HEK293 (cell line): ENCODE results near the gene AZIN2.

Experiments
- CTCF ChIA-PET: fragments of 350-600 bp; formaldehyde crosslinking; extraction: SDS; loops from one replicate; lab custom pipeline; 2021; ENCODE audit warnings: antibody characterized with exemption; lab: Yijun Ruan, JAX
- POLR2A ChIA-PET: fragments of 300-600 bp; formaldehyde crosslinking; extraction: SDS; loops from one replicate; lab custom pipeline; 2020; ENCODE audit warnings: antibody characterized with exemption, inconsistent platforms; lab: Yijun Ruan, JAX
- H3K27ac ChIP-seq: fragments of 200-500 bp; sonication (Bioruptor generic); 2 replicates; pipeline ENCODE4 v1.5.1; 2014; ENCODE audit warnings: low read depth, low read length, control low read depth, inconsistent platforms; ENCODE audit errors: extremely low read depth
- H3K36me3 ChIP-seq, 2 experiments: fragments of 200-500 bp in 1 of 2; sonication (Bioruptor generic) in 1 of 2; 1 replicate in 1 of 2; 2 replicates in 1 of 2; pipeline ENCODE4 v1.5.1; 2014 to 2017; ENCODE audit warnings: inconsistent platforms in 2 of 2, low read length in 2 of 2; ENCODE audit not compliant: control insufficient read depth in 2 of 2, insufficient read depth in 1 of 2
- H3K4me1 ChIP-seq: fragments of 200-500 bp; sonication (Bioruptor generic); 2 replicates; pipeline ENCODE4 v1.5.1; 2014; ENCODE audit warnings: mild to moderate bottlenecking, low read length, inconsistent platforms; ENCODE audit not compliant: control insufficient read depth, insufficient read depth
- H3K4me3 ChIP-seq: 2 replicates; pipeline ENCODE4 v1.5.1; 2011; ENCODE audit warnings: low read depth, mild to moderate bottlenecking, control low read depth, low read length, moderate library complexity
- H3K9me3 ChIP-seq: fragments of 200-500 bp; sonication (Bioruptor generic); 2 replicates; pipeline ENCODE4 v1.5.1; 2014; ENCODE audit warnings: low read depth, low read length, inconsistent platforms; ENCODE audit not compliant: control insufficient read depth, insufficient read depth
- GLI4 ChIP-seq: fragments of 450-650 bp; formaldehyde crosslinking; IDR thresholded peaks from 2 replicates; pipeline ENCODE4 v1.5.1; 2016; ENCODE audit warnings: missing biosample characterization, missing genetic modification characterization
- KLF9 ChIP-seq: fragments of 450-650 bp; formaldehyde crosslinking; IDR thresholded peaks from 2 replicates; pipeline ENCODE4 v1.5.1; 2016; ENCODE audit warnings: missing biosample characterization, missing genetic modification characterization, low read depth
- TRIM28 ChIP-seq: IDR thresholded peaks from 2 replicates; pipeline ENCODE4 v1.6.1; 2011; ENCODE audit warnings: low read length, control low read depth, borderline replicate concordance
- ZNF10 ChIP-seq: fragments of 450-650 bp; formaldehyde crosslinking; IDR thresholded peaks from 2 replicates; pipeline ENCODE4 v1.5.1; 2017; ENCODE audit warnings: missing biosample characterization, missing genetic modification characterization
- ZNF211 ChIP-seq: fragments of 450-650 bp; formaldehyde crosslinking; IDR thresholded peaks from 2 replicates; pipeline ENCODE4 v1.5.1; 2016; ENCODE audit warnings: low read depth, missing biosample characterization, missing genetic modification characterization
- ZNF350 ChIP-seq: fragments of 450-650 bp; formaldehyde crosslinking; IDR thresholded peaks from 2 replicates; pipeline ENCODE4 v1.5.0; 2017; ENCODE audit warnings: missing biosample characterization, mild to moderate bottlenecking, missing genetic modification characterization
- ZNF561 ChIP-seq: fragments of 450-650 bp; IDR thresholded peaks from 2 replicates; pipeline ENCODE4 v1.5.1; 2018; ENCODE audit warnings: missing biosample characterization, missing genetic modification characterization, borderline replicate concordance
- ZNF585B ChIP-seq: fragments of 450-650 bp; formaldehyde crosslinking; IDR thresholded peaks from 2 replicates; pipeline ENCODE4 v1.5.1; 2016; ENCODE audit warnings: missing biosample characterization, missing genetic modification characterization
- TF ChIP-seq, protein P1 (sequence below): fragments of 450-650 bp; formaldehyde crosslinking; IDR thresholded peaks from 2 replicates; pipeline ENCODE4 v1.5.1; 2016; ENCODE audit warnings: missing biosample characterization, missing genetic modification characterization
- TF ChIP-seq, protein P2 (sequence below): fragments of 450-650 bp; formaldehyde crosslinking; IDR thresholded peaks from 2 replicates; pipeline ENCODE4 v1.5.1; 2017; ENCODE audit warnings: missing biosample characterization, missing genetic modification characterization
- TF ChIP-seq, protein P3 (sequence below): fragments of 450-650 bp; IDR thresholded peaks from 2 replicates; pipeline ENCODE4 v1.5.1; 2018; ENCODE audit warnings: missing biosample characterization, mild to moderate bottlenecking, missing genetic modification characterization
- TF ChIP-seq, protein P4 (sequence below): fragments of 450-650 bp; formaldehyde crosslinking; IDR thresholded peaks from 2 replicates; pipeline ENCODE4 v1.5.1; 2016; ENCODE audit warnings: missing biosample characterization, missing genetic modification characterization
- TF ChIP-seq, protein P5 (sequence below): fragments of 450-650 bp; formaldehyde crosslinking; IDR thresholded peaks from 2 replicates; pipeline ENCODE4 v1.5.1; 2016; ENCODE audit warnings: missing biosample characterization, missing genetic modification characterization

The AZIN2 gene

DNA sequence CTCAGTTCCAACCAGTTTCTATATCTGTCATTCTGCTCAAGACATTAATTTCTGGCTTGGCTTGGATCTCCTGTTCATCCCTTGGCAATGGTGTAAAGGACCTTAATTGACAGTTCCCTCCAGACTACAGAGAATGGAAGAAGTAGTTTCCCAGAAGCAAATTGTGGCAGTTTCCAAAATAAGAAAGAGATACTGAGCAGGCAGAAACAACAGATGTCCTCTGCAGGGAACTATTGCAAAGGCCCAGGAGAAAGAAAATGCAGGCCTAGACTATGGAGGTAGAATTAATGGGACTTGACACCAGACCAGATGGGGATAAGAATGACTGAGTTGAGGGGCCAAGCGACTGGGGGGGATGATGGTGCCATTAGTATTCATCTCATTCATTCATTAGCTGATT, 38.1 kb upstream of the AZIN2 start (continued):
- TF ChIP-seq, protein P1, sequence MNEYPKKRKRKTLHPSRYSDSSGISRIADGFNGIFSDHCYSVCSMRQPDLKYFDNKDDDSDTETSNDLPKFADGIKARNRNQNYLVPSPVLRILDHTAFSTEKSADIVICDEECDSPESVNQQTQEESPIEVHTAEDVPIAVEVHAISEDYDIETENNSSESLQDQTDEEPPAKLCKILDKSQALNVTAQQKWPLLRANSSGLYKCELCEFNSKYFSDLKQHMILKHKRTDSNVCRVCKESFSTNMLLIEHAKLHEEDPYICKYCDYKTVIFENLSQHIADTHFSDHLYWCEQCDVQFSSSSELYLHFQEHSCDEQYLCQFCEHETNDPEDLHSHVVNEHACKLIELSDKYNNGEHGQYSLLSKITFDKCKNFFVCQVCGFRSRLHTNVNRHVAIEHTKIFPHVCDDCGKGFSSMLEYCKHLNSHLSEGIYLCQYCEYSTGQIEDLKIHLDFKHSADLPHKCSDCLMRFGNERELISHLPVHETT (tag by site-specific recombination): no peak
- TF ChIP-seq, protein P2, sequence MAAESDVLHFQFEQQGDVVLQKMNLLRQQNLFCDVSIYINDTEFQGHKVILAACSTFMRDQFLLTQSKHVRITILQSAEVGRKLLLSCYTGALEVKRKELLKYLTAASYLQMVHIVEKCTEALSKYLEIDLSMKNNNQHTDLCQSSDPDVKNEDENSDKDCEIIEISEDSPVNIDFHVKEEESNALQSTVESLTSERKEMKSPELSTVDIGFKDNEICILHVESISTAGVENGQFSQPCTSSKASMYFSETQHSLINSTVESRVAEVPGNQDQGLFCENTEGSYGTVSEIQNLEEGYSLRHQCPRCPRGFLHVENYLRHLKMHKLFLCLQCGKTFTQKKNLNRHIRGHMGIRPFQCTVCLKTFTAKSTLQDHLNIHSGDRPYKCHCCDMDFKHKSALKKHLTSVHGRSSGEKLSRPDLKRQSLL (tag by site-specific recombination): no peak

DNA sequence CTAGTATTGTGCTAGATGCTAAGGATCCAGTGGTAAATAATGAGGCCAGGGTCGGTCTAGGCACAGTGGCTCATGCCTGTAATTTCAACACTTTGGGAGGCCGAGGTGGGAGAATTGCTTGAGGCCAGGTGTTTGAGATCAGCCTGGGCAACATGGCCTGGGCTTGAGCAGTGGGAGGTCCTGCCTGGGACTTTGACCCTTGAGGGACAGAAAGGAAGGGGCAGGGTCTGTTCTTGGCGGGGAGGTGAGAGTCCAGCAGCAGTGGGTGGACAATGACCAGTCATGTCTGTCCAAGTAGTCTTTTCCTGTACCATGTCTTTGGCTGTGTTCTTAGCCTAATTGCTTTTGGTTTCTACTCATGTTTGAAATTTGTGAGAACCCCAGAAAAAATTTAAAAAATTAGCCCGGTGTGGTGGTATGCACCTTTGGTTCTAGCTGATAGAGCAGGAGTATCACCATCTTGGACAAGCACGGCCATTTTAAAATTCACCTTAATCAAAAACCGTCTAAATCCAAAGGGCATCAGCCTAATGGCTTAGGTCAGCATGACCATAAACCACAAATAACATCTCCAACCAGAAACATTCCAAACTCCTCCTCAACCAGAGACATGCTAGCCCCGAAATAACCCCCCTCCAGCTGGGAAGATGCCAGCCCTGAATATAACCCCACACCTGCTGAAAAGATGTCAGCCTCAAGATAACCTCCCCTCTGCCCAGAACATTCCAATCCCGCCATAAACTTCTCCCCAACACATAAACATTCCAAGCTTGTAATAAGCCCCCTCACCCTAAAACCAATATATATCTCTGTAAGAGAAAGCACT, 37.5 kb upstream of the AZIN2 start:
- no peak for TF ChIP-seq ZNF211
- TF ChIP-seq, protein P3, sequence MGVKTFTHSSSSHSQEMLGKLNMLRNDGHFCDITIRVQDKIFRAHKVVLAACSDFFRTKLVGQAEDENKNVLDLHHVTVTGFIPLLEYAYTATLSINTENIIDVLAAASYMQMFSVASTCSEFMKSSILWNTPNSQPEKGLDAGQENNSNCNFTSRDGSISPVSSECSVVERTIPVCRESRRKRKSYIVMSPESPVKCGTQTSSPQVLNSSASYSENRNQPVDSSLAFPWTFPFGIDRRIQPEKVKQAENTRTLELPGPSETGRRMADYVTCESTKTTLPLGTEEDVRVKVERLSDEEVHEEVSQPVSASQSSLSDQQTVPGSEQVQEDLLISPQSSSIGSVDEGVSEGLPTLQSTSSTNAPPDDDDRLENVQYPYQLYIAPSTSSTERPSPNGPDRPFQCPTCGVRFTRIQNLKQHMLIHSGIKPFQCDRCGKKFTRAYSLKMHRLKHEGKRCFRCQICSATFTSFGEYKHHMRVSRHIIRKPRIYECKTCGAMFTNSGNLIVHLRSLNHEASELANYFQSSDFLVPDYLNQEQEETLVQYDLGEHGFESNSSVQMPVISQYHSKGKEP (tag by site-specific recombination): no peak
- TF ChIP-seq ZNF10 (tag by site-specific recombination): no peak
- no peak for TF ChIP-seq GLI4 (tag by site-specific recombination)
- TF ChIP-seq ZNF561: no peak
- no peak for TF ChIP-seq ZNF350 (tag by site-specific recombination)
- no peak for TF ChIP-seq TRIM28
- TF ChIP-seq, protein P4, sequence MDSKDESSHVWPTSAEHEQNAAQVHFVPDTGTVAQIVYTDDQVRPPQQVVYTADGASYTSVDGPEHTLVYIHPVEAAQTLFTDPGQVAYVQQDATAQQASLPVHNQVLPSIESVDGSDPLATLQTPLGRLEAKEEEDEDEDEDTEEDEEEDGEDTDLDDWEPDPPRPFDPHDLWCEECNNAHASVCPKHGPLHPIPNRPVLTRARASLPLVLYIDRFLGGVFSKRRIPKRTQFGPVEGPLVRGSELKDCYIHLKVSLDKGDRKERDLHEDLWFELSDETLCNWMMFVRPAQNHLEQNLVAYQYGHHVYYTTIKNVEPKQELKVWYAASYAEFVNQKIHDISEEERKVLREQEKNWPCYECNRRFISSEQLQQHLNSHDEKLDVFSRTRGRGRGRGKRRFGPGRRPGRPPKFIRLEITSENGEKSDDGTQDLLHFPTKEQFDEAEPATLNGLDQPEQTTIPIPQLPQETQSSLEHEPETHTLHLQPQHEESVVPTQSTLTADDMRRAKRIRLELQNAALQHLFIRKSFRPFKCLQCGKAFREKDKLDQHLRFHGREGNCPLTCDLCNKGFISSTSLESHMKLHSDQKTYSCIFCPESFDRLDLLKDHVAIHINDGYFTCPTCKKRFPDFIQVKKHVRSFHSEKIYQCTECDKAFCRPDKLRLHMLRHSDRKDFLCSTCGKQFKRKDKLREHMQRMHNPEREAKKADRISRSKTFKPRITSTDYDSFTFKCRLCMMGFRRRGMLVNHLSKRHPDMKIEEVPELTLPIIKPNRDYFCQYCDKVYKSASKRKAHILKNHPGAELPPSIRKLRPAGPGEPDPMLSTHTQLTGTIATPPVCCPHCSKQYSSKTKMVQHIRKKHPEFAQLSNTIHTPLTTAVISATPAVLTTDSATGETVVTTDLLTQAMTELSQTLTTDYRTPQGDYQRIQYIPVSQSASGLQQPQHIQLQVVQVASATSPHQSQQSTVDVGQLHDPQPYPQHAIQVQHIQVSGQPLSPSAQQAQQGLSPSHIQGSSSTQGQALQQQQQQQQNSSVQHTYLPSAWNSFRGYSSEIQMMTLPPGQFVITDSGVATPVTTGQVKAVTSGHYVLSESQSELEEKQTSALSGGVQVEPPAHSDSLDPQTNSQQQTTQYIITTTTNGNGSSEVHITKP (tag by site-specific recombination): no peak
- TF ChIP-seq, protein P5, sequence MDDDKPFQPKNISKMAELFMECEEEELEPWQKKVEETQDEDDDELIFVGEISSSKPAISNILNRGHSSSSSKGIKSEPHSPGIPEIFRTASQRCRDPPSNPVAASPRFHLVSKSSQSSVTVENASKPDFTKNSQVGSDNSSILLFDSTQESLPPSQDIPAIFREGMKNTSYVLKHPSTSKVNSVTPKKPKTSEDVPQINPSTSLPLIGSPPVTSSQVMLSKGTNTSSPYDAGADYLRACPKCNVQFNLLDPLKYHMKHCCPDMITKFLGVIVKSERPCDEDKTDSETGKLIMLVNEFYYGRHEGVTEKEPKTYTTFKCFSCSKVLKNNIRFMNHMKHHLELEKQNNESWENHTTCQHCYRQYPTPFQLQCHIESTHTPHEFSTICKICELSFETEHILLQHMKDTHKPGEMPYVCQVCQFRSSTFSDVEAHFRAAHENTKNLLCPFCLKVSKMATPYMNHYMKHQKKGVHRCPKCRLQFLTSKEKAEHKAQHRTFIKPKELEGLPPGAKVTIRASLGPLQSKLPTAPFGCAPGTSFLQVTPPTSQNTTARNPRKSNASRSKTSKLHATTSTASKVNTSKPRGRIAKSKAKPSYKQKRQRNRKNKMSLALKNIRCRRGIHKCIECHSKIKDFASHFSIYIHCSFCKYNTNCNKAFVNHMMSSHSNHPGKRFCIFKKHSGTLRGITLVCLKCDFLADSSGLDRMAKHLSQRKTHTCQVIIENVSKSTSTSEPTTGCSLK: no peak
- TF ChIP-seq ZNF585B: no peak
- no peak for TF ChIP-seq KLF9 (tag by site-specific recombination)
- Histone ChIP-seq H3K9me3 (no peaks in the 10 kb centered on the region), H3K36me3 (no peaks in the 10 kb centered on the region), H3K4me1 (peaks cover 5% of the 10 kb centered on the region; the same call in 1 of the 2 replicates), H3K27ac (no peak overlapping the region), H3K4me3 (no peak overlapping the region)
- ChIA-PET CTCF (interaction anchor here (0.6 to 1.4 kb wide), 5 partner anchors 11 to 110 kb away, joined by 3 to 4 read pairs (median 3); no protein-coding TSS in a partner anchor), POLR2A (no interaction called here)
